ENCODE data around the gene RALGAPA2. TPM values are rescaled to one million over a fixed set of nuclear protein-coding genes. Genes with fewer than 3 reads are reported as not detected.

The RALGAPA2 gene
- total and polyA plus RNA-seq, 2 experiments from 2014 or later, result 13.1 to 43.4 TPM

- H3K79me2 ChIP-seq (replicated peaks; ENCODE audit: insufficient read depth), result no peaks in the 10 kb centered on the region
- H3K4me1 Mint-ChIP-seq, result peaks cover 28% of the 10 kb centered on the region
- no peak overlapping the region for H3K4me3 ChIP-seq
- H3K36me3 ChIP-seq (ENCODE audit: insufficient read depth), result no peaks in the 10 kb centered on the region
- H3K4me3 Mint-ChIP-seq, result no peak overlapping the region
- ATAC-seq (no peak), DNase-seq (ENCODE audit: low spot score) (no peak)
- TF ChIP-seq STAT1 (IDR thresholded peaks at IDR 0.05; ENCODE audit: unreplicated experiment) (no peak), POLR2AphosphoS5 (IDR thresholded peaks at IDR 0.05; ENCODE audit: low read depth) (no peak)
- no peaks in the 10 kb centered on the region for H3K9me2 ChIP-seq (ENCODE audit: insufficient read depth)
- no peak overlapping the region for H3K4me2 ChIP-seq
- no peaks in the 10 kb centered on the region for H3K9me3 Mint-ChIP-seq
- peaks cover 16% of the 10 kb centered on the region for H3K4me1 ChIP-seq (ENCODE audit: insufficient read depth)
- no peaks in the 10 kb centered on the region for H3K27me3 ChIP-seq (ENCODE audit: insufficient read depth)
- H3F3A ChIP-seq (replicated peaks; ENCODE audit: low read depth), result no peaks in the 10 kb centered on the region
- no peak overlapping the region for H3K27ac Mint-ChIP-seq
- no peak overlapping the region for H3K27ac ChIP-seq (ENCODE audit: low read depth)
- H3K36me3 Mint-ChIP-seq (ENCODE audit: low read depth), result no peaks in the 10 kb centered on the region
- H3K27me3 Mint-ChIP-seq (ENCODE audit: insufficient read depth, low read depth, poor library complexity), result peaks cover 4% of the 10 kb centered on the region
- H4K20me1 ChIP-seq (replicated peaks; ENCODE audit: insufficient read depth), result no peaks in the 10 kb centered on the region
- no peak overlapping the region for H2AFZ ChIP-seq
Measured at GRCh38 chr20:20454850-20455627, 257.4 kb downstream of the RALGAPA2 start.

DNA sequence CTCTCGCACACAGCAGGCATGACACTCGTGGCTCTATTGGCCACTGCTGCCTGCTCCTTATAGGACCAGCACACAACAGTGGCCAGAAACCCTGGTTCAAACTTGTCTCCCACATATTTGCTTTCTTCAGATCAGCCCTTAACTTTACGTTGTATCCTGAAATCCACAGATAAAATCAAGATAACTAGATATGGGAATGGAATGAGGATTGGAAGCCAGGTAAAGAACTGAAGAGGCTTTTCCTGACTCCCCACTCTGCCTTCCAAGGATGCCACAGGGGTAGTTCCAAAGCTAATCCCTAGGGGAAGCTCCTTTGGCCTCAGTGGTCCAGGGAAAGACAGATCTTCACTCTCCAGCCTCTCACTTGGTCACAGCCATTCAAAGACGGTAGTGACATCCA is 258.1 kb downstream of the RALGAPA2 start:
- H3K27ac Mint-ChIP-seq, result no peak overlapping the region
- H3K27me3 Mint-ChIP-seq (ENCODE audit: insufficient read depth, low read depth, poor library complexity), result peaks cover 4% of the 10 kb centered on the region
- Histone ChIP-seq H4K20me1 (replicated peaks; ENCODE audit: insufficient read depth) (no peaks in the 10 kb centered on the region), H3K27ac (ENCODE audit: low read depth) (no peak overlapping the region), H3F3A (replicated peaks; ENCODE audit: low read depth) (no peaks in the 10 kb centered on the region), H2AFZ (no peak overlapping the region), H3K79me2 (replicated peaks; ENCODE audit: insufficient read depth) (no peaks in the 10 kb centered on the region), H3K4me3 (no peak overlapping the region), H3K27me3 (ENCODE audit: insufficient read depth) (no peaks in the 10 kb centered on the region), H3K36me3 (ENCODE audit: insufficient read depth) (no peaks in the 10 kb centered on the region), H3K9me2 (ENCODE audit: insufficient read depth) (no peaks in the 10 kb centered on the region), H3K4me2 (no peak overlapping the region), H3K4me1 (ENCODE audit: insufficient read depth) (peaks cover 16% of the 10 kb centered on the region)
- no peaks in the 10 kb centered on the region for H3K36me3 Mint-ChIP-seq (ENCODE audit: low read depth)
- H3K4me3 Mint-ChIP-seq, result no peak overlapping the region
- peaks cover 28% of the 10 kb centered on the region for H3K4me1 Mint-ChIP-seq
- ATAC-seq (no peak), DNase-seq (ENCODE audit: low spot score) (no peak)
- no peaks in the 10 kb centered on the region for H3K9me3 Mint-ChIP-seq
- TF ChIP-seq, protein P1, sequence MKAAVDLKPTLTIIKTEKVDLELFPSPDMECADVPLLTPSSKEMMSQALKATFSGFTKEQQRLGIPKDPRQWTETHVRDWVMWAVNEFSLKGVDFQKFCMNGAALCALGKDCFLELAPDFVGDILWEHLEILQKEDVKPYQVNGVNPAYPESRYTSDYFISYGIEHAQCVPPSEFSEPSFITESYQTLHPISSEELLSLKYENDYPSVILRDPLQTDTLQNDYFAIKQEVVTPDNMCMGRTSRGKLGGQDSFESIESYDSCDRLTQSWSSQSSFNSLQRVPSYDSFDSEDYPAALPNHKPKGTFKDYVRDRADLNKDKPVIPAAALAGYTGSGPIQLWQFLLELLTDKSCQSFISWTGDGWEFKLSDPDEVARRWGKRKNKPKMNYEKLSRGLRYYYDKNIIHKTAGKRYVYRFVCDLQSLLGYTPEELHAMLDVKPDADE (IDR thresholded peaks at IDR 0.05), result no peak
- no peak for TF ChIP-seq ZNF114 (CRISPR knock-in tag; IDR thresholded peaks at IDR 0.05)
- TF ChIP-seq CREB1 (CRISPR knock-in tag; IDR thresholded peaks at IDR 0.05; ENCODE audit: low read depth), result no peak
- TF ChIP-seq NANOG (IDR thresholded peaks at IDR 0.05; ENCODE audit: borderline replicate concordance), result no peak
- no peak for TF ChIP-seq STAT1 (IDR thresholded peaks at IDR 0.05; ENCODE audit: unreplicated experiment)
- no peak for TF ChIP-seq POLR2AphosphoS5 (IDR thresholded peaks at IDR 0.05; ENCODE audit: low read depth)
- TF ChIP-seq, protein P2, sequence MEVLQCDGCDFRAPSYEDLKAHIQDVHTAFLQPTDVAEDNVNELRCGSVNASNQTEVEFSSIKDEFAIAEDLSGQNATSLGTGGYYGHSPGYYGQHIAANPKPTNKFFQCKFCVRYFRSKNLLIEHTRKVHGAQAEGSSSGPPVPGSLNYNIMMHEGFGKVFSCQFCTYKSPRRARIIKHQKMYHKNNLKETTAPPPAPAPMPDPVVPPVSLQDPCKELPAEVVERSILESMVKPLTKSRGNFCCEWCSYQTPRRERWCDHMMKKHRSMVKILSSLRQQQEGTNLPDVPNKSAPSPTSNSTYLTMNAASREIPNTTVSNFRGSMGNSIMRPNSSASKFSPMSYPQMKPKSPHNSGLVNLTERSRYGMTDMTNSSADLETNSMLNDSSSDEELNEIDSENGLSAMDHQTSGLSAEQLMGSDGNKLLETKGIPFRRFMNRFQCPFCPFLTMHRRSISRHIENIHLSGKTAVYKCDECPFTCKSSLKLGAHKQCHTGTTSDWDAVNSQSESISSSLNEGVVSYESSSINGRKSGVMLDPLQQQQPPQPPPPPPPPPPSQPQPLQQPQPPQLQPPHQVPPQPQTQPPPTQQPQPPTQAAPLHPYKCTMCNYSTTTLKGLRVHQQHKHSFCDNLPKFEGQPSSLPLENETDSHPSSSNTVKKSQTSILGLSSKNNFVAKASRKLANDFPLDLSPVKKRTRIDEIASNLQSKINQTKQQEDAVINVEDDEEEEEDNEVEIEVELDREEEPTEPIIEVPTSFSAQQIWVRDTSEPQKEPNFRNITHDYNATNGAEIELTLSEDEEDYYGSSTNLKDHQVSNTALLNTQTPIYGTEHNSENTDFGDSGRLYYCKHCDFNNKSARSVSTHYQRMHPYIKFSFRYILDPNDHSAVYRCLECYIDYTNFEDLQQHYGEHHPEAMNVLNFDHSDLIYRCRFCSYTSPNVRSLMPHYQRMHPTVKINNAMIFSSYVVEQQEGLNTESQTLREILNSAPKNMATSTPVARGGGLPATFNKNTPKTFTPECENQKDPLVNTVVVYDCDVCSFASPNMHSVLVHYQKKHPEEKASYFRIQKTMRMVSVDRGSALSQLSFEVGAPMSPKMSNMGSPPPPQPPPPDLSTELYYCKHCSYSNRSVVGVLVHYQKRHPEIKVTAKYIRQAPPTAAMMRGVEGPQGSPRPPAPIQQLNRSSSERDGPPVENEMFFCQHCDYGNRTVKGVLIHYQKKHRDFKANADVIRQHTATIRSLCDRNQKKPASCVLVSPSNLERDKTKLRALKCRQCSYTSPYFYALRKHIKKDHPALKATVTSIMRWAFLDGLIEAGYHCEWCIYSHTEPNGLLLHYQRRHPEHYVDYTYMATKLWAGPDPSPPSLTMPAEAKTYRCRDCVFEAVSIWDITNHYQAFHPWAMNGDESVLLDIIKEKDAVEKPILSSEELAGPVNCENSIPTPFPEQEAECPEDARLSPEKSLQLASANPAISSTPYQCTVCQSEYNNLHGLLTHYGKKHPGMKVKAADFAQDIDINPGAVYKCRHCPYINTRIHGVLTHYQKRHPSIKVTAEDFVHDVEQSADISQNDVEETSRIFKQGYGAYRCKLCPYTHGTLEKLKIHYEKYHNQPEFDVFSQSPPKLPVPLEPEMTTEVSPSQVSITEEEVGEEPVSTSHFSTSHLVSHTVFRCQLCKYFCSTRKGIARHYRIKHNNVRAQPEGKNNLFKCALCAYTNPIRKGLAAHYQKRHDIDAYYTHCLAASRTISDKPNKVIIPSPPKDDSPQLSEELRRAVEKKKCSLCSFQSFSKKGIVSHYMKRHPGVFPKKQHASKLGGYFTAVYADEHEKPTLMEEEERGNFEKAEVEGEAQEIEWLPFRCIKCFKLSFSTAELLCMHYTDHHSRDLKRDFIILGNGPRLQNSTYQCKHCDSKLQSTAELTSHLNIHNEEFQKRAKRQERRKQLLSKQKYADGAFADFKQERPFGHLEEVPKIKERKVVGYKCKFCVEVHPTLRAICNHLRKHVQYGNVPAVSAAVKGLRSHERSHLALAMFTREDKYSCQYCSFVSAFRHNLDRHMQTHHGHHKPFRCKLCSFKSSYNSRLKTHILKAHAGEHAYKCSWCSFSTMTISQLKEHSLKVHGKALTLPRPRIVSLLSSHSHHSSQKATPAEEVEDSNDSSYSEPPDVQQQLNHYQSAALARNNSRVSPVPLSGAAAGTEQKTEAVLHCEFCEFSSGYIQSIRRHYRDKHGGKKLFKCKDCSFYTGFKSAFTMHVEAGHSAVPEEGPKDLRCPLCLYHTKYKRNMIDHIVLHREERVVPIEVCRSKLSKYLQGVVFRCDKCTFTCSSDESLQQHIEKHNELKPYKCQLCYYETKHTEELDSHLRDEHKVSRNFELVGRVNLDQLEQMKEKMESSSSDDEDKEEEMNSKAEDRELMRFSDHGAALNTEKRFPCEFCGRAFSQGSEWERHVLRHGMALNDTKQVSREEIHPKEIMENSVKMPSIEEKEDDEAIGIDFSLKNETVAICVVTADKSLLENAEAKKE (CRISPR knock-in tag; IDR thresholded peaks at IDR 0.05), result no peak
- TF ChIP-seq EZH2phosphoT487 (IDR thresholded peaks at IDR 0.05; ENCODE audit: unreplicated experiment), result no peak
- TF ChIP-seq ZNF331 (CRISPR knock-in tag; IDR thresholded peaks at IDR 0.05; ENCODE audit: low read depth), result no peak
- TF ChIP-seq EZH2 (IDR thresholded peaks at IDR 0.05; ENCODE audit: low read depth, unreplicated experiment), result no peak
- TF ChIP-seq JUNB (IDR thresholded peaks at IDR 0.05; ENCODE audit: unreplicated experiment), result no peak
